WTC11 (cell line): Measurements from ENCODE around the gene ZCCHC14.

Experiments
- ESRRA ChIP-seq: sonication (generic); formaldehyde crosslinking; IDR thresholded peaks from 2 replicates; pipeline ENCODE4 v1.8.1; 2022; ENCODE audit warnings: mild to moderate bottlenecking, missing genetic modification reagents, borderline replicate concordance
- KAT7 ChIP-seq: sonication (generic); formaldehyde crosslinking; IDR thresholded peaks from 2 replicates; pipeline ENCODE4 v1.8.1; 2023; ENCODE audit warnings: missing genetic modification reagents, mild to moderate bottlenecking, borderline replicate concordance
- NFYB ChIP-seq: sonication (generic); formaldehyde crosslinking; conservative IDR thresholded peaks from 2 replicates; pipeline ENCODE4 v1.8.0; 2022; ENCODE audit warnings: low read depth, missing genetic modification reagents
- NR1H2 ChIP-seq: sonication (generic); formaldehyde crosslinking; IDR thresholded peaks from 2 replicates; pipeline ENCODE4 v1.9.0; 2021; ENCODE audit warnings: mild to moderate bottlenecking, moderate library complexity, missing genetic modification reagents
- SP1 ChIP-seq: sonication (generic); formaldehyde crosslinking; conservative IDR thresholded peaks from 2 replicates; pipeline ENCODE4 v1.8.1; 2022; ENCODE audit warnings: missing genetic modification reagents
- TCF7 ChIP-seq: sonication (generic); formaldehyde crosslinking; IDR thresholded peaks from 2 replicates; pipeline ENCODE4 v1.8.0; 2022; ENCODE audit warnings: mild to moderate bottlenecking, low read depth, missing genetic modification reagents, moderate library complexity
- TEAD4 ChIP-seq: sonication (generic); formaldehyde crosslinking; IDR thresholded peaks from 2 replicates; pipeline ENCODE4 v1.8.0; 2022; ENCODE audit warnings: mild to moderate bottlenecking, missing genetic modification reagents
- ZNF263 ChIP-seq: sonication (generic); formaldehyde crosslinking; IDR thresholded peaks from 2 replicates; pipeline ENCODE4 v1.8.1; 2022; ENCODE audit warnings: low read depth, mild to moderate bottlenecking, moderate library complexity, missing genetic modification reagents
- TF ChIP-seq, protein P1 (sequence below): fragments of 200-600 bp; IDR thresholded peaks from 2 replicates; pipeline ENCODE4 v1.8.0; 2022; ENCODE audit warnings: antibody characterized with exemption
- TF ChIP-seq, protein P2 (sequence below): sonication (generic); formaldehyde crosslinking; IDR thresholded peaks from 2 replicates; pipeline ENCODE4 v1.8.0; 2023; ENCODE audit warnings: missing genetic modification reagents

DNA sequence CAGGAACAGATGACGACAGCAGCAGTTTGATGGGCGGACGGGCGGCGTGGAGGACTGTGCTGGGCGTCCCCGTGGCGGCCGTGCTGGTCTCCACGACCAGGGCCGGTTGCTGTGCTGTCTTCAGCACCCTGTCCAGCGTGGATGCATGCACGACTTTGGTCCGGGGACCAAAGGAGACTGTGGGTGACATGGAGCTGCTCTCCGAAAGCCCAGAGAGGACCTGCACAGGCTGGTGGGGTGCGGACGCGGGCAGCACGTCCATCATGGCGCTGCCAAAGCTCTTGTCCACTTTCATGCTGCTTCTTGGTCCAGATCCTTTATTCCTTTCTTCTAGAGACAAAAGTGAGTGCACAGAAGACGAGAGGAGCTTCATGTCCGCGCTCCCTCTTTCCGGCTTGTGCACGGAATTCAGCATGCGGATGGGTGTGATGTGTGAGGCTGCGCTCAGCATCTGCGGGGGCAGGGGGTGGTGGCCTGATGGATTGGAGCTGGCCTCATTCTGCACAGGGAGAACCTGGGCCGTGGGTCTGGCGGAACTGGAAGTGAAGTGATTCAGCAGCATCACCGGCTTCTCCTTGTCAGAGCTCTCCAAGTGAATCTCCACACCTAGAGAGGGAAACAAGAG, 80.3 kb downstream of the ZCCHC14 start:
- TF ChIP-seq NFYB (CRISPR knock-in tag): no peak
- TF ChIP-seq, protein P1, sequence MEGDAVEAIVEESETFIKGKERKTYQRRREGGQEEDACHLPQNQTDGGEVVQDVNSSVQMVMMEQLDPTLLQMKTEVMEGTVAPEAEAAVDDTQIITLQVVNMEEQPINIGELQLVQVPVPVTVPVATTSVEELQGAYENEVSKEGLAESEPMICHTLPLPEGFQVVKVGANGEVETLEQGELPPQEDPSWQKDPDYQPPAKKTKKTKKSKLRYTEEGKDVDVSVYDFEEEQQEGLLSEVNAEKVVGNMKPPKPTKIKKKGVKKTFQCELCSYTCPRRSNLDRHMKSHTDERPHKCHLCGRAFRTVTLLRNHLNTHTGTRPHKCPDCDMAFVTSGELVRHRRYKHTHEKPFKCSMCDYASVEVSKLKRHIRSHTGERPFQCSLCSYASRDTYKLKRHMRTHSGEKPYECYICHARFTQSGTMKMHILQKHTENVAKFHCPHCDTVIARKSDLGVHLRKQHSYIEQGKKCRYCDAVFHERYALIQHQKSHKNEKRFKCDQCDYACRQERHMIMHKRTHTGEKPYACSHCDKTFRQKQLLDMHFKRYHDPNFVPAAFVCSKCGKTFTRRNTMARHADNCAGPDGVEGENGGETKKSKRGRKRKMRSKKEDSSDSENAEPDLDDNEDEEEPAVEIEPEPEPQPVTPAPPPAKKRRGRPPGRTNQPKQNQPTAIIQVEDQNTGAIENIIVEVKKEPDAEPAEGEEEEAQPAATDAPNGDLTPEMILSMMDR: no peak
- no peak for TF ChIP-seq ESRRA
- no peak for TF ChIP-seq ZNF263 (CRISPR knock-in tag)
- TF ChIP-seq KAT7: no peak
- TF ChIP-seq SP1: no peak
- TF ChIP-seq, protein P2, sequence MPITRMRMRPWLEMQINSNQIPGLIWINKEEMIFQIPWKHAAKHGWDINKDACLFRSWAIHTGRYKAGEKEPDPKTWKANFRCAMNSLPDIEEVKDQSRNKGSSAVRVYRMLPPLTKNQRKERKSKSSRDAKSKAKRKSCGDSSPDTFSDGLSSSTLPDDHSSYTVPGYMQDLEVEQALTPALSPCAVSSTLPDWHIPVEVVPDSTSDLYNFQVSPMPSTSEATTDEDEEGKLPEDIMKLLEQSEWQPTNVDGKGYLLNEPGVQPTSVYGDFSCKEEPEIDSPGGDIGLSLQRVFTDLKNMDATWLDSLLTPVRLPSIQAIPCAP (CRISPR knock-in tag): no peak
- no peak for TF ChIP-seq TEAD4 (CRISPR knock-in tag)
- TF ChIP-seq TCF7 (CRISPR knock-in tag): no peak
- no peak for TF ChIP-seq NR1H2
